Measurements from ENCODE around the gene HLA-C.
"Not testable (repeated sequence)": the region's sequence is repeated elsewhere in the genome, so short reads cannot be mapped to it uniquely, and the experiment has no call there.

HLA-C gene

GRCh38 chr6:31270788-31271640, 878 bp downstream of the HLA-C start:
- DNase-seq (ENCODE audit: low read depth in 1 of 2, low spot score in 1 of 2): peak in 1 of 2 donors; percentile 51

GRCh38 chr6:31268836-31269235, 3.1 kb downstream of the HLA-C start:
- DNase-seq (ENCODE audit: low read depth in 1 of 2, low spot score in 1 of 2): no peak

GRCh38 chr6:31268369-31268765, 3.5 kb downstream of the HLA-C start:
- DNase-seq (ENCODE audit: low read depth in 1 of 2, low spot score in 1 of 2): no peak

DNA sequence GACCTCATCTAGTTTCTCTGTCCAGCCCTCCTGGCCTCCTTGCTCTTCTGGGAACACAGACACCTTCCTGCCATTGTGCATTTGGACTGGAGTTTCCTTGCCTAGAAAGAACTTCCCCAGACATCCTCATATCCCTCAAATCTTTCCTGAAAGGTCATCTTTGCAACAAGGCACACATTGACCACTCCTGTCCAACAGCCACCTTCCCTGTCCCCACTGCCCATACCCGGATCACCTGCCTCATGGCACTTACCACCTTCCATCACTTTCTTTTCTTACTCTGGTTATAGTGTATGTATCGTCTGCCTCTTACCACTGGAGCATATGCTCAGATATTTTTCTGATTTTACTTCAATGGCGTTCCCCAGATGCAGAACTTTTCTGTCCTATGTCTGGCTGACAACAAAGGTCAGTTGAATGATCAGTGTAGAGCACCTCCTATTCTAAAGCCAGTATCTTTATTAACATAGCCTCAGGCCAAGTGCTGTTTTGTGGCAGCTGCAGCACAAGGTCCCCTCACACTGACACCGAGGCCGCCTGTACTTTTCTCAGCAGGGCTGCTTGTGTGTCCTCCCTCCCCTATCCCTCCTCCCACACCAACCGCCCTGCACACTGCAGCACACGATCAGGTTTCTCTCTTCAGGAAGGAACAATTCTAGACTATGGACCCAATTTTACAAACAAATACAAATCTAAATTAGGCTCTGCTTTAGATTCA, 4.1 kb downstream of the HLA-C start:
- no peak for DNase-seq (ENCODE audit: low read depth in 1 of 2, low spot score in 1 of 2)

GRCh38 chr6:31266567-31267360, 5.1 kb downstream of the HLA-C start:
- no peak for DNase-seq (ENCODE audit: low read depth in 1 of 2, low spot score in 1 of 2)

DNA sequence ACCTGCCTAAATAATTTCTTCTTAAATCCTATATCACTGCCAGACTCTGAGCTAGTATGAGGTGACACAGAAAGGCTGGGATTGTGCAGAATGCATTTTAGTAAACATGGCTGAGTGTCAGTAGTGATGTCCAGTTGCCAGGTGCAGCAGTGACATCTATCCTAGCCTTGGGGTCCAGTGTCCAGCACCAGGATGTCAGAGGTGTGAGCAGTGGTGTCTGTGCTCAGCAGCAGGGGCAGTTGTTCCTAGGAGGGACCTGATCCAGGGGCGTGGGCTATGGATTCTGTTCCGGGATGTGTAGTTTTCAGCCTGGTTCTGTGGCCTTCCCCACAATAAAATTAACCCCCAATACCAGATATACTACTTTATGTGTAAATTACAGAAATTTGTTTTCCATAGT, 6.0 kb downstream of the HLA-C start:
- no peak for DNase-seq (ENCODE audit: low read depth in 1 of 2, low spot score in 1 of 2)

- DNase-seq (ENCODE audit: low read depth in 1 of 2, low spot score in 1 of 2): not testable (repeated sequence)
Observed at GRCh38 chr6:31263346-31263933, 8.5 kb downstream of the HLA-C start.

- not testable (repeated sequence) for DNase-seq (ENCODE audit: low read depth in 1 of 2, low spot score in 1 of 2)
Observed at GRCh38 chr6:31259995-31260394, 11.9 kb downstream of the HLA-C start.

- DNase-seq (ENCODE audit: low read depth in 1 of 2, low spot score in 1 of 2): no peak
Observed at GRCh38 chr6:31252625-31253024, 19.3 kb downstream of the HLA-C start.

DNA sequence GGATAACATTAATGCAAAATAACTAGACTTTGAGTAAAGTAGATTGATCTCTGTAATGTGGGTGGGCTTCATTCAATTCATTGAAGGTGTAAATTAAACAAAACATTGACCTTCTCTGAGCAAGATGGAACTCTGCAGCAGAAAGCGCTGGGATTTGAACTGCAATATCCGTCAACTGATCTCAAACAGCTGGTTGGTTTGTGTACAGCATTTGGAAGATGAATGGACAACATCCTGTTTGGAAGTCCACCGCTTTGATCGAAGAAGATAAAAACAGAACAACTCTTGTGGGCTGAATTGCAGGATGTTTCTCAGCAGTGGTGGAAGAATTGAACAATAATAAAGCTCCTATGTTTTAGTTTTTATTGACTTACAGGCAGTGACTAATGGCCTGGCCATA, 20.6 kb downstream of the HLA-C start:
- no peak for DNase-seq (ENCODE audit: low read depth in 1 of 2, low spot score in 1 of 2)

DNA sequence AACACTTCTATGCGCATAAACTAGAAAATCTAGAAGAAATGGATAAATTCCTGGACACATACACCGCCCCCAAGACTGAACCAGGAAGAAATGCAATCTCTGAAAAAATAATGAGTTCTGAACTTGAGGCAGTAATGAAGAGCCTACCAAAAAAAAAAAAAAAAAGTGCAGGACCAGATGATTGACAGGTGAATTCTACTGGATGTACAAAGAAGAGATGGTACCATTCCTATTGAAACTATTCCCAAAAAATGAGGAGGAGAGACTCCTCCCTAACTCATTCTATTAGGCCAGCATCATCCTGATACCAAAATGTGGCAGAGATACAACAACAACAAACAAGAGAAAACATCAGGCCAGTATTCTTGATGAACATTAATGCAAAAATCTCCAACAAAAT, 22.7 kb downstream of the HLA-C start:
- DNase-seq (ENCODE audit: low read depth in 1 of 2, low spot score in 1 of 2): no peak

DNA sequence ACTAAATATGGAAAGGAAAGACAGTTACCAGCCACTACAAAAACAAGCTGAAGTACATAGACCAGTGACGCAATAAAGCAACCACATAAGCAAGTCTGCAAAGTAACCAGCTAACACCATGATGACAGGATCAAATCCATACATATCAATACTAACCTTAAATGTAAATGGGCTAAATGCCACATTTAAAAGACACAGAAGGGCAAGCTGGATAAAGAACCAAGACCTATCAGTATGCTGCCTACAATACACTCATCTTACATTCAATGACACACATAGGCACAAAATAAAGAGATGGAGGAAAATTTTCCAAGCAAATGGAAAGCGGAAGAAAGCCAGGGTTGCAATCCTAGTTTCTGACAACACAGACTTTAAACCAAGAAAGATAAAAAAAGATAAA, 24.1 kb downstream of the HLA-C start:
- DNase-seq (ENCODE audit: low read depth in 1 of 2, low spot score in 1 of 2): no peak

GRCh38 chr6:31246051-31246521, 25.8 kb downstream of the HLA-C start:
- DNase-seq (ENCODE audit: low read depth in 1 of 2, low spot score in 1 of 2): no peak

- DNase-seq (ENCODE audit: low read depth in 1 of 2, low spot score in 1 of 2): no peak
Observed at GRCh38 chr6:31243508-31243907, 28.4 kb downstream of the HLA-C start.

DNA sequence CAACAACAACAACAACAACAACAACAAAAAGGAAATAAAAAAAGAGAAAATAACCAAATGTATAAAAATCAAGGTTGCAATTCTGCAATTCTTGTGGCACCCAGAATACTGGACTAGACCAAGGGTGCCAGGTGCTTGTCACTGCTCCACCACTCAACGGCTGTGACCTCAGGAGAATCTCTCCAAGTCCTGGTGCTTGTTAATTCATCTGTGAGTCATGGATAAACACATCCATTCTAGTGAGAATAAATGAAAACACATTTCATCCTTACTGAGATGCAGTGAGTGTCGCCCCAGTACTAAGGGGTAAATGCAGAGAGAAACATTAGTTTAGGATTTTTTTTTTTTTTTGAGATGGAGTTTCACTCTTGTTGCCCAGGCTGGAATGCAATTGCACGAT, 32.0 kb downstream of the HLA-C start:
- no peak for DNase-seq (ENCODE audit: low read depth in 1 of 2, low spot score in 1 of 2)

DNA sequence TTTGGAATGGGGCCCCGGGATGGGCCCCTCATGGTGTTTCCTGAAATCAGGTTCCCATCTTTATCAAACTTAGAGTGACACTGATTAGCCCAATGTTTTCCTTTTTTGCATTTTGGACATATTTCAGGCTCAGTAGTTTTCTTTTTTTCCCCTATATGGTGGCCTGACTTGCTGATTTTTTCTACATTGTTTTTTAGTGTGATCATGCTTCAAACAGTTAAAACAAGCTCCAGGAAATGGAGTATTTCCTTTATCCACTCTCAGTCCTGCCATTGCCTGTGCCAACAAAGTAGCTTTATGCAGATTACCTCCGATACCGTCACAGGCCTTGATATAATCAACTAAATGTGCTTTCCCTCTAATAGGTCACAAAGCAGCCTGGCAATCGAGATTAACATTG, 37.8 kb downstream of the HLA-C start:
- not testable (repeated sequence) for DNase-seq (ENCODE audit: low read depth in 1 of 2, low spot score in 1 of 2)

DNA sequence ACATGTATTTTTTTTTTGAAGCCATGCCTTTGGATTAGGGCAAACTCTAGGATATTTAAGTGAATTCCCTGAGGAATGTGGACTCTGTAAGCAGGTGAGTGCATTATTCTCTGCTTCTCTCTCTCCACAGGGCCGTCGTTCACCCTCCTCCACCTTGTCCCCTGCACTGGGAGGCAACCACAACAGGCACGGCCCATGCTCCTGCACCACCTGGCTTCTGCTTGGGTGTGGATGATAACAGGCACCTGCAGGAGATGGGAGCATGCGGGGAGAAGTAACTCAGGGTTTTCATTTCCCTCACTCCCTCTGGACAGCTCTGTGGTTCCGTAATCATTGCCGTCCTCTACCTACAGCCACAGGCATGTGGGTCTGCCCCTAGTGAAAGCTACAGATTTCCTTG, 43.4 kb downstream of the HLA-C start:
- no peak for DNase-seq (ENCODE audit: low read depth in 1 of 2, low spot score in 1 of 2)

GRCh38 chr6:31227143-31227542, 44.7 kb downstream of the HLA-C start:
- DNase-seq (ENCODE audit: low read depth in 1 of 2, low spot score in 1 of 2): no peak

DNA sequence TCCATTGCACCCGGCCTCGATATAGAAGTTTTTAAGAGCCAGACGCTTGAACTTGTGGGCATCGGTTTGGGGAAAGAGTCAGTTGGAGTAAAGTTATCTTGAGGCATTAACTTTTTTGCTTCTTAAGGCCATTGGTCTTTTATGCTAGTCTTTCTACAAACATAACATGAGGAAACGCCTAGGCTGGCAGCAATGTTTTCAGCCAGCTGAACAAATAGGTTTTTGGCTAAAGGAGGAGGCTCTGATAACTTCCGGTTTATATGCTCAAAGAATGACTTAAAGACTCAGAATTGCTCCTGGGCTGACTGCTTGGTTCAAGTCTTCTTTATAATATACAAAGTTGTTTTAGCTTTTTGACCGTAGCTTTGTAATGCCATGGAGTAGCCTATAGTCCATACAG, 46.2 kb downstream of the HLA-C start:
- no peak for DNase-seq (ENCODE audit: low read depth in 1 of 2, low spot score in 1 of 2)

DNA sequence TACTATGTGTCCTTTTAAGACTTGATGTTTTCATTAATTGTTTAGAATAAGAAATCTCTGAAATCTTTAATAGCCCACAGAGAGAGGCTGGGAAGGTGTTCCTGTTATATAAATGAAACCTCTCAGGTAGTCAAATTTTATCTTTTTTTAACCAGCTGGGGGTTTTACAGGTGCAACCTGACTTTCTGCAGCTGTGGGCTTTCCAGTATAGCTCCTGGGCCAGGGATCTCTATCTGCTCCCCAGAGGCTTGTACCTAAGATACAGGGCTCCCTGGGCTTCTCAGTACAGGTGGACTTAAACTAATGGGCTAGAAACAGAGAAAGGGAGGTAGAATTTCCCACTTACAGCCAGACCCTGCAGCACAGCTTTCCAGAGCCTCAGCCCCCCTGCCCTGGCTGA, 49.4 kb downstream of the HLA-C start:
- no peak for DNase-seq (ENCODE audit: low read depth in 1 of 2, low spot score in 1 of 2)
